GM12878 (cell line): ENCODE results near the gene SGCD. TPM values are rescaled to one million over a fixed set of nuclear protein-coding genes. Genes with fewer than 3 reads are reported as not detected.

Source experiments
- ATAC-seq: fragments of 200-7000 bp; cut with Tn5 transposase; 3 replicates; pipeline ENCODE4 v1.9.1; 2020; ENCODE audit warnings: mild to moderate bottlenecking, moderate library complexity
- BruUV-seq: library from RNA; stranded (reverse); fragments of 400-500 nt; replicated peaks from 2 replicates; lab custom pipeline; 2021; lab: Mats Ljungman, UMichigan
- CTCF ChIA-PET: fragments of 300-600 bp; sonication (Branson Sonifier 250); formaldehyde crosslinking; extraction: SDS; loops from one replicate; lab custom pipeline; 2021; ENCODE audit warnings: inconsistent platforms; lab: Yijun Ruan, JAX
- POLR2A ChIA-PET: fragments of 350-600 bp; formaldehyde crosslinking; extraction: SDS; loops from one replicate; lab custom pipeline; 2021; ENCODE audit warnings: inconsistent platforms; lab: Charles Lee
- RAD21 ChIA-PET: fragments of 300-600 bp; sonication (Branson Sonifier 250); formaldehyde crosslinking; loops from one replicate; lab custom pipeline; 2023; ENCODE audit warnings: antibody characterized with exemption; ENCODE audit not compliant: unreplicated experiment; lab: Charles Lee
- SMC1A ChIA-PET: fragments of 300-600 bp; sonication (Branson Sonifier 250); formaldehyde crosslinking; loops from one replicate; lab custom pipeline; 2023; ENCODE audit not compliant: unreplicated experiment, uncharacterized antibody; lab: Charles Lee
- DNase-seq: peaks from one replicate; pipeline ENCODE4 v3.0.0-alpha.2; 2011; ENCODE audit warnings: low read depth, low spot score
- FAIRE-seq: peaks from 3 replicates; lab custom pipeline; 2011; peaks lifted over from hg19 to GRCh38; lab: Jason Lieb, UNC
- H2AFZ ChIP-seq: 2 replicates; pipeline ENCODE4 v1.6.0; 2011; ENCODE audit warnings: low read depth, low read length, control low read depth; ENCODE audit not compliant: control insufficient read depth
- H3K27ac ChIP-seq: 2 replicates; pipeline ENCODE4 v1.5.1; 2011; ENCODE audit warnings: control low read depth; ENCODE audit not compliant: control insufficient read depth, insufficient read depth
- H3K27me3 ChIP-seq, 2 experiments: replicated peaks in 1 of 2; 2 replicates each; pipeline versions ENCODE4 v1.6.0 to v1.6.1; 2011; ENCODE audit warnings: low read length in 1 of 2; ENCODE audit not compliant: control insufficient read depth in 2 of 2, insufficient read depth in 2 of 2
- H3K36me3 ChIP-seq, 2 experiments: 2 replicates each; pipeline ENCODE4 v1.5.1; 2011; ENCODE audit warnings: low read length in 1 of 2; ENCODE audit not compliant: control insufficient read depth in 2 of 2, insufficient read depth in 2 of 2
- H3K4me1 ChIP-seq: 2 replicates; pipeline ENCODE4 v1.6.1; 2011; ENCODE audit warnings: mild to moderate bottlenecking, low read length, moderate library complexity, mixed read lengths; ENCODE audit not compliant: control insufficient read depth, insufficient read depth
- H3K4me2 ChIP-seq: 2 replicates; pipeline ENCODE4 v1.6.0; 2011; ENCODE audit warnings: control low read depth; ENCODE audit not compliant: control insufficient read depth, insufficient read depth
- H3K4me3 ChIP-seq: fragments of 200-600 bp; sonication (generic); 2 replicates; pipeline ENCODE4 v1.5.1; 2016
- H3K79me2 ChIP-seq: 2 replicates; pipeline ENCODE4 v1.6.0; 2011; ENCODE audit warnings: low read length; ENCODE audit not compliant: control insufficient read depth, insufficient read depth
- H3K9ac ChIP-seq: 2 replicates; pipeline ENCODE4 v1.8.0; 2011; ENCODE audit warnings: low read length, control low read depth, mixed read lengths; ENCODE audit not compliant: control insufficient read depth, insufficient read depth
- H3K9me3 ChIP-seq: replicated peaks from 3 replicates; pipeline ENCODE4 v1.5.1; 2011; ENCODE audit warnings: mild to moderate bottlenecking, low read length; ENCODE audit not compliant: control insufficient read depth, insufficient read depth
- H4K20me1 ChIP-seq: 2 replicates; pipeline ENCODE4 v1.6.0; 2011; ENCODE audit not compliant: control insufficient read depth, insufficient read depth
- BCL11A ChIP-seq: IDR thresholded peaks from 2 replicates; pipeline ENCODE4 v1.6.1; 2011; ENCODE audit warnings: low read depth, low read length
- EZH2 ChIP-seq: IDR thresholded peaks from 2 replicates; pipeline ENCODE4 v1.6.1; 2012; ENCODE audit warnings: low read depth, mild to moderate bottlenecking, control low read depth, inconsistent platforms, low read length, borderline replicate concordance; ENCODE audit not compliant: control insufficient read depth
- FOS ChIP-seq: IDR thresholded peaks from 3 replicates; pipeline ENCODE4 v1.6.1; 2011; ENCODE audit warnings: borderline replicate concordance; ENCODE audit not compliant: insufficient read length; ENCODE audit errors: extremely low read depth
- IRF4 ChIP-seq: IDR thresholded peaks from 2 replicates; pipeline ENCODE4 v1.6.1; 2011; ENCODE audit warnings: low read depth, low read length
- IRF5 ChIP-seq: fragments of 450-650 bp; IDR thresholded peaks from 2 replicates; pipeline ENCODE4 v1.6.1; 2017; ENCODE audit warnings: borderline replicate concordance
- RB1 ChIP-seq: fragments of 450-650 bp; formaldehyde crosslinking; IDR thresholded peaks from 2 replicates; pipeline ENCODE4 v1.6.1; 2017; ENCODE audit warnings: mild to moderate bottlenecking, borderline replicate concordance
- RELB ChIP-seq: fragments of 450-650 bp; IDR thresholded peaks from 2 replicates; pipeline ENCODE4 v1.6.1; 2017; ENCODE audit warnings: low read depth, mild to moderate bottlenecking, moderate library complexity
- RUNX3 ChIP-seq: IDR thresholded peaks from 2 replicates; pipeline ENCODE4 v1.6.1; 2012; ENCODE audit warnings: low read length, inconsistent platforms
- SMAD1 ChIP-seq: fragments of 450-650 bp; IDR thresholded peaks from 2 replicates; pipeline ENCODE4 v1.6.1; 2018; ENCODE audit warnings: mild to moderate bottlenecking, low read depth; ENCODE audit not compliant: partially characterized antibody
- SP1 ChIP-seq: IDR thresholded peaks from one replicate; pipeline ENCODE4 v1.6.1; 2011; ENCODE audit warnings: low read depth, low read length
- ZBTB40 ChIP-seq: fragments of 450-650 bp; IDR thresholded peaks from 2 replicates; pipeline ENCODE4 v1.6.1; 2016; ENCODE audit warnings: mild to moderate bottlenecking, moderate library complexity, borderline replicate concordance
- WGBS: methylation state at CpG from one replicate; pipeline ENCODE4 v1.1.6; 2016; ENCODE audit warnings: low lambda C conversion rate; ENCODE audit not compliant: insufficient replicate concordance, insufficient coverage; ENCODE audit errors: missing lambda C conversion rate; 5-methylcytosine and 5-hydroxymethylcytosine counted together
- in situ Hi-C: fragments of 300-500 bp; cut with MboI; formaldehyde crosslinking; loops from 9 replicates; pipeline ENCODE4 v1.14.3; 2018; ENCODE audit warnings: mixed read lengths
- intact Hi-C: fragments of 100-400 bp; cut with micrococcal nuclease; formaldehyde crosslinking; loops from one replicate; pipeline ENCODE4 v1.14.2; 2022; ENCODE audit not compliant: unreplicated experiment
- polyA plus RNA-seq, 11 experiments: library from polyadenylated mRNA; depleted of rRNA in 4 of 11; unstranded in 6 of 11; stranded (reverse) in 5 of 11; fragments of >200 nt; fragmentation: Nextera tagmentation in 4 of 11; fragmentation: Illumina TruSeq in 1 of 11; extraction: Ambion mirVana in 4 of 11; extraction: Trizol in 1 of 11; gene quantifications; 1 replicate in 1 of 11; 2 replicates in 10 of 11; pipeline versions ENCODE4 v1.2.1 to v1.2.3, GENCODE V29; 2011 to 2016; ENCODE audit warnings: inconsistent platforms in 2 of 11, missing spikeins in 2 of 11, low read depth in 1 of 11
- total RNA-seq, 4 experiments: library from RNA; depleted of rRNA in 3 of 4; stranded (reverse); fragments of >200 nt in 3 of 4; fragmentation: Illumina TruSeq in 1 of 4; extraction: Trizol in 1 of 4; gene quantifications; 2 replicates each; pipeline versions ENCODE4 v1.2.1 to v1.2.3, GENCODE V29; 2013 to 2021

The SGCD gene
- total and polyA plus RNA-seq, 10 of the 15 experiments (the other 5 are each of a cell fraction or from before 2014, with no cell fraction given), result 0.06 TPM; not detected in 9

- in situ Hi-C loops, result no loop called here
- ChIA-PET SMC1A (interaction anchor here (0.9 kb wide), 1 partner anchor 422 kb away, joined by 3 read pairs; no protein-coding TSS in a partner anchor), CTCF (no interaction called here), RAD21 (no interaction called here), POLR2A (no interaction called here)
- Histone ChIP-seq H3K4me1 (no peaks in the 10 kb centered on the region), H3K27me3 (no peaks in the 10 kb centered on the region), H3K9me3 (no peaks in the 10 kb centered on the region), H3K9ac (no peak overlapping the region), H3K79me2 (no peaks in the 10 kb centered on the region), H2AFZ (no peak overlapping the region), H3K4me2 (no peak overlapping the region), H3K36me3 (no peaks in the 10 kb centered on the region), H3K27ac (no peak overlapping the region), H3K4me3 (no peak overlapping the region), H4K20me1 (no peaks in the 10 kb centered on the region)
- intact Hi-C loops, result no loop called here
- FAIRE-seq (no peak), DNase-seq (no peak), ATAC-seq (no peak)
- no peak for TF ChIP-seq EZH2
- TF ChIP-seq ZBTB40, result peak; percentile 67
- 0% methylated on average over 2 of the region's 2 CpGs for WGBS
- no TSS peak for BruUV-seq
Measured at GRCh38 chr5:156695774-156696173, 368.8 kb downstream of the SGCD start.

- Histone ChIP-seq H3K4me2 (no peak overlapping the region), H3K9me3 (no peaks in the 10 kb centered on the region), H3K36me3 (no peaks in the 10 kb centered on the region), H3K27me3 (no peaks in the 10 kb centered on the region), H3K4me1 (no peaks in the 10 kb centered on the region), H2AFZ (no peak overlapping the region), H4K20me1 (no peaks in the 10 kb centered on the region), H3K9ac (no peak overlapping the region), H3K79me2 (no peaks in the 10 kb centered on the region), H3K4me3 (no peak overlapping the region), H3K27ac (no peak overlapping the region)
- WGBS, result 35% methylated on average over 3 of the region's 3 CpGs
- BruUV-seq, result no TSS peak
- intact Hi-C loops (no loop called here), in situ Hi-C loops (no loop called here)
- no peak for ATAC-seq
- RAD21 ChIA-PET, result no interaction called here
- POLR2A ChIA-PET, result no interaction called here
- no peak for FAIRE-seq
- SMC1A ChIA-PET, result interaction anchor here (1.4 kb wide), 1 partner anchor 15 kb away, joined by 4 read pairs; no protein-coding TSS in a partner anchor
- CTCF ChIA-PET, result no interaction called here
- DNase-seq, result no peak
- TF ChIP-seq RELB (no peak), RUNX3 (no peak), FOS (no peak), SP1 (no peak), IRF4 (no peak), SMAD1 (no peak), RB1 (no peak), IRF5 (no peak), BCL11A (no peak)
Measured at GRCh38 chr5:156698323-156698722, 371.4 kb downstream of the SGCD start.
